Hematopoietic multipotent progenitor cell treated with erythropoietin and hydrocortisone succinate and interleukin-3 and kit ligand, for 17 days (in vitro differentiated cells): ENCODE data around the gene APLF.
"Not testable (repeated sequence)": the region's sequence is repeated elsewhere in the genome, so short reads cannot be mapped to it uniquely, and the experiment has no call there.

Experiments used
- DNase-seq: peaks from one replicate; pipeline ENCODE4 v3.0.0-alpha.2; 2015; ENCODE audit warnings: low spot score

Gene APLF

DNA sequence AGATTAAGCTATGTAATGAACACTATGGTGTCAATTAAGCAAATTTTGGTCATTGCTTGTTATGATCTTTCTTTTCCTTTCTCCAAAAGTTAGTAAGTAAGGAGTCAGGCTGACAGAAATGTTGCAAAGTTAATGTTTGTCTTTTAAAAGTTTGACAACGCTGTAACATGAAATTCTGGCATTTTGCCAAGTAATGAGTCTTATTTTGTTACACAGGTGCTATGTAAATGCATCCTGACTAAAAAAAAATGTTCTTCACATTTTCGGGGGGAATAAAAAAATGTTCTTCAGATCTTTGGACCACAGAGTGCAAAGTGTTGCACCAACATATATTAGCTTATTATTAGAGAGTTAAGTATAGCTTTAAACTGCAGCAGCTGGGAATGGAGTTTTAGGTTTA, 121.2 kb downstream of the APLF start:
- DNase-seq = peak; percentile 13

DNA sequence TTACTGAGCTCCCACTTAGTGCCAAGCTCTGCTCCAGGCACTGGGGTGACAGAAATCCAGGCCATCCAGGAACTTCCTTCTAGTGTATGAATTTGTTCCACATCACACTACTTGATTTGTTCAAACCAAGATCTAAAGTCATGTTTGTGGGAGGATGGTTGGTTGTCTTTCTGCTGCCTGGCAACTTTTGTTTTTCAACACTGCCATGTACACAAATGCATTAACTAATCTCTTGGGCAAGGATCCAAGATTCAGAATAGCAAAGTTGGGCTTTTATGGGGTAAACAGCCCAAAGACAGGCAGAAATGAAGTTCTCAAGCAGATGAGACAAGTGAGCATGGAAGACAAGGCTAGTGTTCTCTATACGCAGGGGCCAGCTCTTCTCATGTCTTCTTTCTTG, 122.6 kb downstream of the APLF start:
- DNase-seq = no peak

DNA sequence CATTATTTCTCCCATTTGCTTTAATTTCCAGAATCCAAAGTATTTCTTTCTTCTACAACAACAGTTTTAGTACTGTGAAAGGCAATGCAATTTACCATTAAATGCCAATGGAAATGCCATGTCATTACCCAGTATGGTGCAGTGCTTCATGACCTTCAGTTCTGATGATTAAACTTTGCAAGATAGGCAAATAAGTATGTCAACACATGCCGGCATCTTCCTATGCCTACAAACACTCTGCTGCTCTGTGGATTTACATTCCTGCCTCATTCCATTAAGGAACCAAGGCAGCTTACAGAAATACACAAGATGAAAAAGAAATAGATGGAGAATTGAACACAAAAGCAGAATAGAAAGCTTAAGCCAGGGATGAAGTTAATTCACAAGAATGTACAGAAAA, 123.3 kb downstream of the APLF start:
- DNase-seq = no peak

DNA sequence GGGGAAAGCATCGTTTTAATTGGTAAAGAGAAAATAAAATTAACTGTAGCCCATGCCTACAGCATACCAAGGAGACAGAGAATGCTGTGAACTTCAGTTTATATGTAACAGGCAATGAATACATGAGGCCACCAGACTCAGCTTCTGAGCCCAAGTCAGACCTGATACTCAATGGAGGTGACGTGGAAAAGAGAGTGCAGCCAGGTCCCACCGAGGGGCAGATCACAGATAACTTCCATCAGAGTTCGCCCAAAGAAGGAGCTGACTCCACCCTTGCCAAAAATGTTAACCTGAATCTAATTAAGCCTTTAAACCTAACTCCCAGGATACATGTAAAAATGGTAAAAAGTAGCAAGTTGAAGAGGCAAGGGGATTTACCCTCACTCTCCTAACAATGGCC, 123.8 kb downstream of the APLF start:
- no peak for DNase-seq

DNA sequence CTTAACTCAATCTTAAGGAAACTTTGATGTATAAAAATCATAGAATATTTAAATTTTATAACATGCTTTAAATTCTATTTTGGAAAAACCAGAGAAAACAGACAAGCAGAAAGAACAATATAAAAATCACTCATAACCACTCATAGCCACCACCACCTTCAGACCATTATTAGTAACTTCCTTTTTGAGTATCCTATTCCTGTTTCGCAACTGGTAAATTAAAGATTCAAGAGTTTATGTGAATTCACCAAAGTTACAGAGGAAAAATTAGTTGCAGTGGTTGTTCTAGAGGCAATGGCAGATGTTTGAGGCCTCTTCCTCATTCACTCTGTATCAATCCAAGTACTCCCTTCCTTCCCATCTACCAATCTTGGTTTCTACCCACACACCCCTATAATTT, 126.7 kb downstream of the APLF start:
- no peak for DNase-seq

DNA sequence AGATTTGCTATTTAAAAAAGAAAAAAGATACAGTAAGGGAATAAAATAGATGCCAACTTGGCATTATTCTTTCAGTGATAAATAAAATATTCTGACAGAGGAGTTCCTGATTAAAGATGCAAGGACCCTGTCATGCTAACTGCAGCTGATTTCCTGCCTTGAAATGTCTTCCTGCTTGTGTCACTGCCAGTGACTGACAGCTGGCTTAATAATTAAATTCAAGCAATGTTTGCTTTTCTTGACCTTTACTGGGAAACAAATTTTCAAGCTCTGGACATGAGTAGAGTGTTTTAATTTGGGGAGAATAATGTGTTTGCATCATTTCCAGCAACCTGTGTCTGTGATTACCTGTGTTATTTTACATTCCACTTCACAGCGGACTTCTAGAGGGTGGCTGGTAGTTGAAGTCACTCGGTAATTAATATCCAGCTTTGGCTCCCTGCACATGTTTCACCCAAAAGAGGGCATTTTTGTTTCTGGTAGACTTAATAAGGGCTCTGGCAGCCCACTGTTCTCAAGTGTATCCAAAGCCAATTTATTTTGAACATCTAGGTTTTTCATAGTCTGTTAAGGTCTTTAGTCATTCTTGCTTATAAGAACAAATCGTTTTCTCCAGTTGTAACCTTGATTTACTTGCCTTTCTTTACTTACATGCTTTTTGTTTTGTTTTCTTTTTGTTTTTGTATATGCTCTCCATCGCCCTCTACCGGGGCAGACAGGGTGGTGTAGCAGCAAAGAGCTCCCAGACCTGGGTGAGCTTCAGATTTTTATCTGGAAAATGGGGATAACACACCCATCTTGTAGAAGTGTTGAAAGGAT, 127.5 kb downstream of the APLF start:
- peak; percentile 65 for DNase-seq

DNA sequence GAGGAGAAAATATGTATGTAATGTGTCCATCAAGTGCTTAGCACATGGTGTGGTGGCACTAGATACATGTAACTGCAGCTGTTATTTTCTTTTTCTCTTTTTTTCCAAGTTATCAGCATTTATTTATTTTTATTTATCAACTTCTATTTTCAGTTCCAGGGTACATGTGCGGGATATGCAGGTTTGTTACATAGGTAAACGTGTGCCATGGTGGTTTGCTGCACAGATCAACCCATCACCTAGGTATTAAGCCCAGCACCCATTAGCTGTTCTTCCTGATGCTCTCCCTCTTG, 128.1 kb downstream of the APLF start:
- DNase-seq = not testable (repeated sequence)

DNA sequence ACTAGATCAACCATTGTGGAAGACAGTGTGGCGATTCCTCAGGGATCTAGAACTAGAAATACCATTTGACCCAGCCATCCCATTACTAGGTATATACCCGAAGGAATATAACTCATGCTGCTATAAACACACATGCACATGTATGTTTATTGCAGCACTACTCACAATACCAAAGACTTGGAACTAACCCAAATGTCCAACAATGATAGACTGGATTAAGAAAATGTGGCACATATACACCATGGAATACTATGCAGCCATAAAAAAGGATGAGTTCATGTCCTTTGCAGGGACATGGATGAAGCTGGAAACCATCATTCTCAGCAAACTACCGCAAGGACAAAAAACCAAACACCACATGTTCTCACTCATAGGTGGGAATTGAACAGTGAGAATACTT, 133.1 kb downstream of the APLF start:
- not testable (repeated sequence) for DNase-seq

DNA sequence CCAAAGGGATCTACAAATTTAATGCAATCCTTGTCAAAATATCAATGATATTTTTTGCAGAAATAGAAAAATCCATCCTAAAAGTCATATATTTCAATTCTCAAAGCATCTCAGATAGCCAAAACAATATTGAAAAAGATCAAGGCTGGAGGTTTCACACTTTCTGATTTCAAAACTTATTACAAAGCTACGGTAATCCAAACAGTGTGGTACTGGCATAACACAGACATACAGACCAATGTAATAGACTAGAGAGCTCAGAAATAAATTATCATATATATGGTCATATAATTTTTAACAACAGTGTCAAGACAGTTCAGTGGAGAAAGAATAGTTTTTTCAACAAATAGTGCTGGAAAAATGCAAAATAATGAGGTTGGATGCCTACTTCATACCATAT, 135.7 kb downstream of the APLF start:
- no peak for DNase-seq

DNA sequence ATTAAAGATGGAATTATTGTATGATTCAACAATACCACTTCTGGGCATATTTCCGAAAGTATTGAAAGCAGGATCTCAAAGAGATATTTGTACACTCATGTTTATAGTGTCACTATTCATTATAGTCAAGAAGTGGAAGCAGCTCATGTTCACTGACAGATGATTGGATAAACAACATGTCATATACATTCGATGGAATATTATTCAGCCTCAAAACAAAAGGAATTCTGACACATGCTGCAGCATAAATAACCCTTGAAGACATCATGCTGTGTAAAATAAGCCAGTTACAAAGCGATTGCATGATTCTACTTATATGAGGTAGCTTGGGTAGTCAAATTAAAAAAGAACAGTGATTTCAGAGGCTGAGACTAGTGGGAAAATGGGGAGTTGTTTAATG, 136.7 kb downstream of the APLF start:
- no peak for DNase-seq

DNA sequence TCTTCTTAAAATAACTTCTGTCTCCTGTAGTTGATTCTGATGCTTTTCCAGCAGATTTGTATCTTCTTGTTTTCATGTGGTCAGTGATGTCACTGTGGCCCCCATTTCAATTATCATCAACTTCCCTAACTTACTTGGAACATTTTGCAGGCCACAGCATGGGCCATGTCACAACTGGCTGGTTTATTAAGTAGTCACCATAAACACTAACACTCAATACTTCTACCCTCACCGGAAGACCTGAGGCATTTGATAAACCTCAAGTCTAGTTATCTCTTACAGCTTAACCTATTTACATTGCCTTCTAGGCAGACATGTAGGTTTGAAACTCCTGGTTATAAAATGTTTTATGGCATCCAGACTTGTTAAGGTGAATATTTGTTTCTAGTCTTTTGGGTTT, 138.6 kb downstream of the APLF start:
- no peak for DNase-seq

DNA sequence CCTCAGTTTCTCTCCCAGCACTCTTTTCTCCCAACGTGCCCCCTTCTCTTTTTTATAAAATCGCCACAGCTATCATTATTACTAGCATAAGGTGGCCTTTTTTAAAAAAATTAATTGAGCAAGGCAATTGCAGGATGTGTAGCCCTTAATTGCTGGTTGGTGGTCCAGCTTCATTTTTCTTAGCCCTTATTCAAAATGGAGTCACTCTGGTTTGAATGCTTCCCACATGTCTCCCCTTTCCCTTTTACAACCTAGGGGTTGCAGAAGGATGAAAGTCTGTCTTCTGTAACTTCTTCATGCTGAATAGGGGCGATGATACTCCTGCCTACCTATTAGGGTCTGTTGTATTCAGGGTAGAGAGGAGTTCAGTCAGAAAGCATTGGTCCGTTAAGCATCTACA, 139.4 kb downstream of the APLF start:
- DNase-seq = no peak

DNA sequence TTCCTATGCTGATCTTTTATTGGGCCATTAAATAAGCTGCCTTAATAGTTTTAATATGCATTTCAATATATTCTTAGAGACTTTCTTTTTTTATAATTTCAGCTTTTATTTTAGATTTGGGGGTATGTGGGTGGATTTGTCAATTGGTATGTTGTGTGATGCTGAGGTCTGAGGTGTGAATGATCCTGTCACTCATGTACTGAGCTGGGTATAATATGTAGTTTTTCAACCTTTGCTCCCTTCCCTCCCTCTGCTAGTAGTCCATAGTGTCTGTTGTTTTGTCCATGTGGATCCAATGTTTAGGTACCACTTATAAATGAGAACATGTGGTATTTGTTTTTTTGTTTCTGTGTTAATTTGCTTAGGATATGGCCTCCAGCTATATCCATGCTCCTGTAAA, 140.5 kb downstream of the APLF start:
- no peak for DNase-seq

DNA sequence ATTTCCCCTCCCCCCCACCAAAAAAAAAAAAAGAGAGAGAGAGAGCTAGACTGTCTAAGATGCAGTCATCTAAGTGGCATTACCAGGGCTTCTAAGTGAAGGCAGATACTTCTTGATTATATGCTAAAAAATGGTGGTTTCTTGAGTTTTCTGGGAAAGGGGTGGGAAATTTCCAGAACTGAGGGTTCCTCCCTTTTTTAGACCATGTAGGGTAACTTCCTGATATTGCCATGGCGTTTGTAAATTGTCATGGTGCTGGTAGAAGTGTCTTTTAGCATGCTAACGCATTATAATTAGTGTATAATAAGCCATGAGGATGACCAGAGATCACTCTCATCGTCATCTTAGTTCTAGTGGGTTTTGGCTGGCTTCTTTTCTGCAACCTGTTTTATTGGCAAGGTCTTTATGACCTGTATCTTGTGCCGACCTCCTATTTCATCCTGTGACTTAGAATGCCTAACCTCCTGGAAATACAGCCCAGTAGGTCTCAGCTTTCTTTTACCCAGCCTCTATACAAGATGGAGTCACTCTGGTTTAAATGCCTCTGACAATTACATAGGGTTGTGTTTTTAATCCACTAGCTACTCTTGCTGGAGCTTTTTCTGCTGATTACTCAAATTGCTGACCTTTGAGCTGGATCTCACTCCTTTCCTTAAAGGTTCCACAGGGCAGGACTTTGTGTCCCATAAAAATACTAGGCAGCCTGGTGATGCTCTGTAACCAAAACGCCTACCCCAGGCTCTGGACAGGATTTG, 145.6 kb downstream of the APLF start:
- no peak for DNase-seq

DNA sequence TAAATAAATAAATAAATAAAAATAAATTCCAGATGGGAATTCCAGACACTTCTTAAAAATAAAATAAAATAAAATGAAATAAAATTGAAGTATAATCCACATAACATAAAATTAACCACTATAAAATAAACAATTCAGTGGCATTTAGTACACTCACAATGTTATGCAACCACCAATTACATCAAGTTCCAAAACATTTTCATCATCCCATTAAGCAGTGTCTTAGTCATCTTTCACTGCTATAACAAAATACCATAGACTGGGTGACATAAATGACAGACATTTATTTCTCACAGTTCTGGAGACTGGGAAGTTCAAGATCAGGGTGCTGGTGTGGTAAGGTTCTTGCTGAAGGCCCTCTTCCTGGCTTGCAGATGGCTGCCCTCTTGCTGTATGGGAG, 153.4 kb downstream of the APLF start:
- DNase-seq = no peak

DNA sequence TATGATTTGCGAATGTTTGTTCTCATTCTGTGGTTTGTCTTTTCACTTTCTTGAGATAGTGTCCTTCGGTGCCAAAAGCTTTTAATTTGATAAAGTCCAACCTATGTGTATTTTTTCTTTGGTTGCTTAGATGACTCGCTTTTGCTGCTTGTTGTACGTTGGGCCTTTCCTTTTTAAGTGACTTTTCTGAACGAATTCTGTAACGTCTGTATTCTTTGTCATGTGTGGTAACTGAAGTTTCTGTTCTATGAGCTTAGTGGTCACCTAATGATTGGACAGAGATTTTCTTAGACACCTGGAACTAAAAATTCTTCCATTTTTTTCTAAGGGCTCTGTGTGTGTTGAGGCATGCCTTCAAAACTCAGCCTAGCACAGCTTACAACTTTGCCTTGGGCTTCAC, 156.4 kb downstream of the APLF start:
- DNase-seq = no peak

DNA sequence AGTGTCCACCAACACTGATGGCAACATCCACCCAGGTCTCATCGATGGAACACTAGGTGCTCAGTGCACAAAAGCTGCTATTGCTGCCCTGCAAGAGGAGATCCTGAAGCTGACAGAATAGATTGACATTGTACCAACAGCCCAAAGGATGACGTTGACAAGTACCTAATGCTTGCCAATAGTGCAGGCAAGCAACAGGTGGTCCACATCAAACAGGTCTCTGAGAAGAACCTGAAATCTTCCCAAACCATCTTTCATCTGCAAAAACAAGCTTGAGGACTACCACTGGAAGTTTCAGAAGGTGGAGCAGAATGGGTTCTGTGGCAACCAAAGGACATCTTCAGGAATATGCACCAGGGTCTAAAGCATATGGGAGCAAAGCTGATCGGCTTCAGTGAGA, 160.2 kb downstream of the APLF start:
- no peak for DNase-seq
